Kidney epithelial cell (primary cell): Measurements from ENCODE around the gene ITPK1. TPM values are rescaled to one million over a fixed set of nuclear protein-coding genes. Genes with fewer than 3 reads are reported as not detected.

ENCODE experiments used
- DNase-seq: peaks from one replicate; pipeline ENCODE4 v3.0.0-alpha.2; 2010; ENCODE audit warnings: low read depth
- H3K27me3 ChIP-seq: 2 replicates; pipeline ENCODE4 v1.6.0; 2011; ENCODE audit warnings: low read length; ENCODE audit not compliant: control insufficient read depth, insufficient read depth
- H3K36me3 ChIP-seq: 2 replicates; pipeline ENCODE4 v1.5.1; 2011; ENCODE audit warnings: low read length; ENCODE audit not compliant: control insufficient read depth, insufficient read depth
- H3K4me3 ChIP-seq: 2 replicates; pipeline ENCODE4 v1.5.1; 2011; ENCODE audit warnings: low read depth, mild to moderate bottlenecking, control low read depth, low read length
- CTCF ChIP-seq: IDR thresholded peaks from 2 replicates; pipeline ENCODE4 v1.5.1; 2011; ENCODE audit warnings: mild to moderate bottlenecking, moderate library complexity, low read length, control low read depth, inconsistent platforms; ENCODE audit not compliant: insufficient read depth, poor library complexity, severe bottlenecking
- total RNA-seq: library from RNA; depleted of rRNA; stranded (reverse); fragments of >200 nt; gene quantifications from 2 replicates; pipeline ENCODE4 v1.2.3, GENCODE V29; 2015

The ITPK1 gene
- total RNA-seq, 1 donor from 2014 or later = 21.3 TPM

- Histone ChIP-seq H3K36me3 (peaks cover 2% of the 10 kb centered on the region), H3K4me3 (no peak overlapping the region), H3K27me3 (no peaks in the 10 kb centered on the region)
- no peak for TF ChIP-seq CTCF
- no peak for DNase-seq
Measured at GRCh38 chr14:92937051-92937937, 178.4 kb downstream of the ITPK1 start.

GRCh38 chr14:92936085-92936484, 179.6 kb downstream of the ITPK1 start:
- no peak for TF ChIP-seq CTCF
- no peak for DNase-seq
- Histone ChIP-seq H3K36me3 (peaks cover 2% of the 10 kb centered on the region), H3K4me3 (no peak overlapping the region), H3K27me3 (no peaks in the 10 kb centered on the region)

GRCh38 chr14:92935446-92935845, 180.3 kb downstream of the ITPK1 start:
- no peak for TF ChIP-seq CTCF
- peaks cover 2% of the 10 kb centered on the region for H3K36me3 ChIP-seq
- DNase-seq = no peak
- H3K27me3 ChIP-seq = peaks cover under 1% of the 10 kb centered on the region
- no peak overlapping the region for H3K4me3 ChIP-seq

GRCh38 chr14:92934196-92935085, 181.3 kb downstream of the ITPK1 start:
- peaks cover 8% of the 10 kb centered on the region for H3K27me3 ChIP-seq
- no peak overlapping the region for H3K4me3 ChIP-seq
- H3K36me3 ChIP-seq = peaks cover 2% of the 10 kb centered on the region
- DNase-seq = no peak
- no peak for TF ChIP-seq CTCF

- no peak for TF ChIP-seq CTCF
- Histone ChIP-seq H3K4me3 (no peak overlapping the region), H3K36me3 (no peaks in the 10 kb centered on the region), H3K27me3 (peaks cover 12% of the 10 kb centered on the region)
- no peak for DNase-seq
Measured at GRCh38 chr14:92933481-92933880, 182.2 kb downstream of the ITPK1 start.
